ENCODE measurements around the gene RASSF5.

RASSF5 gene

GRCh38 chr1:206489980-206490770 lies 17.2 kb upstream of the RASSF5 start:
- peak; percentile 85 for DNase-seq (ENCODE audit: low spot score)
- in situ Hi-C loops (cut with MboI; ENCODE audit: low sequenced_read_pairs, unreplicated experiment) = loop anchor here (5.0 kb wide), 1 partner anchor 92 kb away; no protein-coding TSS in a partner anchor
- peak; percentile 85 for TF ChIP-seq CTCF (IDR thresholded peaks at IDR 0.05; ENCODE audit: borderline replicate concordance, control extremely low read depth, extremely low read depth, insufficient read depth, missing control alignments)

GRCh38 chr1:206490771-206491405 lies 16.4 kb upstream of the RASSF5 start:
- in situ Hi-C loops (cut with MboI; ENCODE audit: low sequenced_read_pairs, unreplicated experiment) = no loop called here
- TF ChIP-seq CTCF (IDR thresholded peaks at IDR 0.05; ENCODE audit: borderline replicate concordance, control extremely low read depth, extremely low read depth, insufficient read depth, missing control alignments) = no peak
- DNase-seq (ENCODE audit: low spot score) = no peak

GRCh38 chr1:206491616-206492015 lies 15.7 kb upstream of the RASSF5 start:
- no peak for TF ChIP-seq CTCF (IDR thresholded peaks at IDR 0.05; ENCODE audit: borderline replicate concordance, control extremely low read depth, extremely low read depth, insufficient read depth, missing control alignments)
- in situ Hi-C loops (cut with MboI; ENCODE audit: low sequenced_read_pairs, unreplicated experiment) = no loop called here
- no peak for DNase-seq (ENCODE audit: low spot score)

- TF ChIP-seq CTCF (IDR thresholded peaks at IDR 0.05; ENCODE audit: borderline replicate concordance, control extremely low read depth, extremely low read depth, insufficient read depth, missing control alignments) = no peak
- DNase-seq (ENCODE audit: low spot score) = no peak
- in situ Hi-C loops (cut with MboI; ENCODE audit: low sequenced_read_pairs, unreplicated experiment) = no loop called here
Observed at GRCh38 chr1:206492589-206492988, 14.7 kb upstream of the RASSF5 start.

GRCh38 chr1:206493279-206493678 lies 14.1 kb upstream of the RASSF5 start:
- no peak for DNase-seq (ENCODE audit: low spot score)
- in situ Hi-C loops (cut with MboI; ENCODE audit: low sequenced_read_pairs, unreplicated experiment) = no loop called here
- no peak for TF ChIP-seq CTCF (IDR thresholded peaks at IDR 0.05; ENCODE audit: borderline replicate concordance, control extremely low read depth, extremely low read depth, insufficient read depth, missing control alignments)

GRCh38 chr1:206495011-206495461 lies 12.3 kb upstream of the RASSF5 start:
- DNase-seq (ENCODE audit: low spot score) = no peak
- no peak for TF ChIP-seq CTCF (IDR thresholded peaks at IDR 0.05; ENCODE audit: borderline replicate concordance, control extremely low read depth, extremely low read depth, insufficient read depth, missing control alignments)
- in situ Hi-C loops (cut with MboI; ENCODE audit: low sequenced_read_pairs, unreplicated experiment) = no loop called here
